GM19438 (cell line): Measurements from ENCODE around the gene HSPG2.
"Not testable (repeated sequence)": the region's sequence is repeated elsewhere in the genome, so short reads cannot be mapped to it uniquely, and the experiment has no call there.

Experiments
- ATAC-seq: cut with Tn5 transposase; IDR thresholded peaks from one replicate; pipeline ENCODE4 v1.9.1; 2021; ENCODE audit warnings: low read depth; ENCODE audit not compliant: unreplicated experiment

HSPG2 gene

DNA sequence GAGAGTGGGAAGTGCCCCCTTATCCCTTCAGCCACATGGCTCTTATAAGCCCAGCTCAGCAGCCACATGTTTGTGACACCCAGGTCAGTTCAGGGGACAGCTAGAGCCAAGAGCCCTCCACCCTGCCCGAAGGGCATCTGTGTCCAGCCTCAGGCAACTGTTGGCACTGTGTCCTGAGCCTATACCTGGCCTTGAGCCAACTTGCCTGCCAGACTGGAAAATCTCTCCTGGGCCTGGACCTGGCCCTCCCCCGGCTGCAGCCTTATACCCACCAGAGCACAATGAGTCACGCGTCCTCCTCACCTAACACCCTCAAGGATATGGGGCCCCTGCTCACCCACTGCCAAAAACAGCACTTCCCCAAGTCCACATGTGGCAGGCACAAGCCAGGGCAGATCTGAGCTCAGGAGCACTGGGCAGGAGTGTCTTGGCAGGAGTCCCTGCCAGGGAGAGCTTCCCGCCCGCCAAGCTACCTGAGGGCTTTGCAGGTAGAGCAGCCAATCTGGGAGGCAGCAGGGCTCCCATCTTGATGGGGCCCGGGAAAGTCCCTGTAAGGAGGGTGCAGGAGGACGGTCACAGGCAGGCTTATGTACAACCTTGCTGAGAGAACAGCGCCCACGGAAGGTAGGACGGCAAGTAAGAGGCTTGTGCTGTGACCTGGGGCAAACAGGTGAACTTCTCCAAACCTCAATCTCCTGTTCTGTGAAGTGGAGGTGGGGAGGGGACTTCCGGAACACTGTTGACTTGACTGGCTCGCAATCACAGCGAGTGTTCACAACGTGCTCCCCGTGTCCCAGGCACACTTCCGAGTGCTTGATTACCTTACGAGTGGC lies 19.8 kb upstream of the HSPG2 start:
- no peak for ATAC-seq

DNA sequence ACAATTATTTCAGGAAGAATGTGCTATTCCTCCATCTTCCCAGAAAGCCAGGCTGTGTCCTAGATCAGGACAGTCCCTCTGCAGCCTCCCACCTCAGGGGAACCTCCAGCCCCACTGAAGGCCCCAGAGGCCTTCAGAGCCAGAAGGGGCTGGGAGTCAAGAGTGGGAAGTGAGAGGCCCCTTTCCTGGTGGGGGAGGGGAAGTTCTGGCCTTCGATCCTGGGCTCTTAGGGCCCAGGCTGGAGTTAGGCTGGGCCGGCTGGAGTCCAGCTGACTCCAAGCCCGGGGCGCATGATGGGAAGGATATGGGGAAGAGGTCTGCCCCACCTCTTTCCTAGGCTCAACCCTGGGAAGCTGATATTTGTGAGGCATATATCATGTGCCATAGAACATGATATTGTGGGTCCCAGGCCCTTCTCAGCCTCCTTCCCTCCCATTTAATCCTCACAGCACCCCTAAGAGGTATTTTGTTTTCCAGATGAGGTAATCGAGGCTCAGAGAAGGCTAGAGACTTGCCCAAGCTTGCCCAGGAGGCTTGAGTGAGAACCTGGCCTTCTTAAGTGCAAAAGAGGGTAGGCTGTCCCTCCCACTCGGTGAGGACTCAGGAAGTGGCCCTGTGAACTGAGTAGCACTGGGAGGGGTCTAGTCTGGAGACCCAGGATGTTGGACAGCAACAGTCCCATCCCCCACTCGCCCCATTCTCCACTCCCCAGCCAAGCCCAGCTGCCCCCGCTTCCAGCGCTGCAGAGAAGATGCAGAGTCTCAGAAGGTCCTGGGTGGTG lies 18.6 kb upstream of the HSPG2 start:
- no peak for ATAC-seq

DNA sequence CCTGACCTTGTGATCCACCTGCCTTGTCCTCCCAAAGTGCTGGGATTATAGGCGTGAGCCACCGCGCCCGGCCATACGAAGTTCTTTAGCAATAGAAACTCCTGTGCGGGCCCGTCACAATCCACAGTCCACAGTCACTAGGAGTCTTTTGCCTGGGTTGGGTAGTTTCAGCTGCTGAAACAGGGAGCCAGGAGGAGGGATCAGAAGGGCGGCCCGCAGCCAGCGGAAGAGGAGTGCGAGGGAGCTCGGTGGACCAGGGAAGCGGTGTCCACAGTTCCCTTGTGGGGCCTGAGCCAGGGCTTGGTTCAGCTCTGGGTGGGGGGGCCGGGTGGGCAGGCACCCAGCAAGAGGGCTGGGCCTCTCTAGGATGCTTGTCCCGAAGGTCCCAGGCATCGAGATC lies 17.9 kb upstream of the HSPG2 start:
- ATAC-seq, result no peak

DNA sequence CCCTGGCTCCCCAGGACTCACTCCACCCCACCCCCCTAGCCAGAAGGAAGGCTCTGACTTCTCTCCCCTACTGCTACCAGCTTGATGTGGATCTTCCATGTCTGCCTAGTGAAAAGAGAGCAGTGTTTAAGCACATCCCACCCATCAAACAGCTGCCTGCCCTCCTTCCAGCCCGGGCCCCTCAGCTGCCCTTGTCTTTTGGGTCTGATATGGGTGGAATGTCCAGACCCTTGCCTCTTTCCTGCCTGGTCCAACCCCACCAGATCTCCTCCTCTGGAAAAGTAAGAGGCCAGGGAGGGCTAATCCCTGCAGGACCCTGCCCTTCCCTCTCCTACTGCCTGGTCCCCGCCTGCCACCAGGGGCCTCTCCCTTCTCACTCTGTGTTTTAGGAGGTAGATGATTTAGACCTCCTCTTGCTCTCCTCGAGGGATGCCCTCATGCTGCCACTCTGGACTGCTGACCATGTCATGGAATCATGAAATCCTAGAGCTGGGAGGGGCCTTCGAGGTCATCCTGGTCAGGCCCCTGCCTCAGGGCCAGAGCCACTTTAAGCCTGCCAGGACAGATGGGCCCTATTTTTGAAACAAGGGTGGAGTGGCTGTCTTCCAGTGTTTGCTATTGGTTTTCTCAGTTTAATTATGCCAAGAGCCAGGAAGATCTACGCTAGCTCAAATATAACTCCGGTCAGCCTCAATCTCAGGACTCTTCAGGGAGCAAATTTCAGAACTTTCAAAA lies 15.8 kb upstream of the HSPG2 start:
- ATAC-seq, result no peak

DNA sequence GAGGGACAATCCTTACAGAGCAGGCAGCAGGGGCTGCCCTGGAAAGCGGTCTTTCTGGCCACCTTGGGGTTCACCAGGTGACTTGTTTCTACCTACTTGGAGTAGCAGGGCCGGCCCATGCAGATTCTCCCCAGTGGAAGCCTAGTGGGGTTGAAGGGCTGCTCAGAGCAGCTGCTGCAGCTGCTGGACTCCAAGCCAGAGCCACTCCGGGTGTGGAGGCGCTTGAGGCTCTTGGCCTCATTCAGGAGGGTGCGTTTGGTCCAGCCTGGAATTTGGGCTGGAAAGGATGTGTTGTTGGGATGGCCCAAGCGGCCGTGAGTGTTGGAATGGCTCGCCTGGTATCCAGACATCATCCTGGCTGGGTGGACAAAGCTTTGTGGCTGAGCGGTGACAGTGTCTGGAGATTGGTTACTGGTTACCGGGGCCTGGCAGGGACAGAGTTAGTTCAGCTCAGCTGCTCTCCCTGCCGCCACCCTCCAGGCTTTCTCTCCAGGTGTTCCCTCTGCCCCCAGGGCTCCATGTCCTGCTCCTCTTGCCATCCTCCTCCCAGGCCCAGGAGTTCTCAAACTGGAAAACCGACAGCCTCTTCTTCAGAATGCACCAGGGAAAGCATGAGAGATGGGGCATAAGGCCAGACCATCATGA lies 14.2 kb upstream of the HSPG2 start:
- ATAC-seq, result no peak

DNA sequence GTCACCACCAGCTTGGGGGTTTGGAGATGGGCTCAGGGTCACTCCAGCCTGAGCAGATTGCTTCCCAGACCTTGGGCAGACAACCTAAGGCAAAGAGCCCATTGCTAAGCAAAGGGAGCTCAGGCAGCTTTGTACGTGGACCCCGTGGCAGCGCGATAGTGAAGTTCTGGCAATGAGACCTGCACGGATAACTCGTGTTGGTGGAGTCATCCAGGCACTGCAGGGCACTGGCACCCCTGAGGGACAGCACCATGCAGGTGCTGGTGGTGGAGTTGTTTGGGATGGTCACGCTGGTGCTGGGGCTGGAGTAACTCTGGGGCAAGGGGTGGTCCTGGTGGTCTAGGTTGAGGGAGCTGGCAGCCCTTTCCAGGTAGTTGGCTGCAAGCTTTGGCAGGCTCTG lies 13.6 kb upstream of the HSPG2 start:
- ATAC-seq, result no peak

DNA sequence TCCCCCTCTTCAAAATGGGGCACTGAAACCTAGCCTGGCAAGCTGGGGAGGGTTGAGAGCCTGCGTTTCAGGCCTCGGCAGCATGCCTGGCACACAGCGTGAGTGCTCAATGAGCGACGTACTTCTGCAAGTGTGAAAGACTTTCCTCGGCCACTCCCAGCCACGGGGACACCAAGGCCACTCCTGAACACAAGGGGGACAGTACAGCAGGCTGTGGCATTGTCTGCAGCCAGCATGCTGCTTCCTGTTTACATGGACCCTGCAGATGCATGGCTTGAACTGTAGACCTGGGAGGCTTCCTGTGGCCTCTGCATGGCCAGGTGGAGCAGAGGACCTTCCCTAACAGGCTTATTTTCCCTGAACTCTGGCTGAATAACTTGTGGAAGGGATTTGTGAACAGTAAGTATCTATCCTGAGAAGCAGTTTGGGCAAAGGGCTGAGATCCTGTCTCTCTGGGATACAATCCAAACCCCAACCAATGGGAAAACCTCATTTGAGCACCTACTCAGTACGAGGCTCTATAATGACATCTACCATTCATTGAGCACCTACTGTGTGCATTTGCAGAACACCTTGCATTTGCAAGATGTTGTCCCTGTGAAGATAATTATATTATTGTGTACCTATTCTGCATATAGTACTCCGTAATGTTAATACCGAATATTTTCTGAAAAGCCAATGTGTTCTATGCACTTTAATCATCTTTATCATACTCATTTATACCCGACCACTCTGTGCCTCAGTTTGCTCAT lies 9.9 kb upstream of the HSPG2 start:
- no peak for ATAC-seq

DNA sequence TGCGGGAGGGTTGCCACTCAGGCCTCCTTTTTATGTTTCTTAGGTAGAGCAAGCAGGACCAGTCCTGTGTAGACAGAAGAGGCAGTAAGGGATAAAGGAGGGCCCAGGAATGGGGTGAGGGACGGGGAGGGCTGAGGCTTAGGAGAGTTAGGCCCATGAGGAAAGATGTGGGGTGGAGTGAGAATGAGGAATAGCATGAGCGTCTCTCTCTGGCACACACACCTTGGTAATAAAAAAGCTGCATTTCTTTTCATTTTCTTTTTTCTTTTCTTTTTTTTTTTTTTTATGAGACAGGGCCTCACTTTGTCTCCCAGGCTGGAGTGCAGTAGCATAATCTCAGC lies 7.6 kb upstream of the HSPG2 start:
- no peak for ATAC-seq

DNA sequence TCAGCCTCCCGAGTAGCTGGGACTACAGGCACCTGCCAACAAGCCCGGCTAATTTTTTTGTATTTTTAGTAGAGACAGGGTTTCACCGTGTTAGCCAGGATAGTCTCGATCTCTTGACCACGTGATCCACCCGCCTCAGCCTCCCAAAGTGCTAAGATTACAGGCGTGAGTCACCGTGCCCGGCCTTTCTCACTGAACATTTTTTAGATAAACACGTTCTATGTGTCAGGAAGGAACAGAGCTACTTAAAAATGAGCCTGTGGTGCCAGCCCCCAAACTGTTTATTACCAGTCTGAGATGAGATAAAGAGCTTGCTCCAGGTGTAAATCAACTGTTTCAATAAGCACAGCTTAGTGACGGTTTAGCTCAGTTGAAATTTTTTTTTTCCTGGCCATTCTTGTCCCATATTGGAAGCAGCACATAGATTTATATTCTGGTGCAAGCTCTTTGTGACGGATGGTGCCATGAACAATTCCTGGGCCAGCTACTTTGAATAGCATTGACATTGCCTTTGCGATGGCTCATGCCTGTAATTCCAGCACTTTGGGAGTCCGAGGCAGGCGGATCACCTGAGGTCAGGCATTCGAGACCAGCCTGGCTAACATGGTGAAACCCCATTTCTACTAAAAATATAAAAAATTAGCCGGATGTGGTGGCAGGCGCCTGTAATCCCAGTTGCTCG lies 6.0 kb upstream of the HSPG2 start:
- ATAC-seq, result not testable (repeated sequence)

DNA sequence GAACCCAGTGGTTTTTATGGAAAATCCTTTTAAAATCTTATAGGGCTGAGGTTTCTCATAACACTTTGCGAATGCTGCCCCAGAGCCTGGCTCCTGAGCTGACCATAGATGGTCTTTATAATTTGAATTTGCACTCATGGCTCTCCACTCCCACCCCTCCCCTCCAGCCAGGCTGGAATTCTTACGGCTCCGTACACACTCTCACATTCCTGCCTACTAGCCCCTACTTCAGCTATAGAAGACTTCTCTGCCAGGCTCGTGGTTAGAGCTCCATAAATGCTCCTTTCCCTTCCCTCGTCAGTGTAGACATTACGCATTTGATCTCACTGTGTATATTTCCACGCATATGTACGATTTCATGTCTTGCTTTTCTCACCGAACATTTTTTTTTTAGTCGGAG lies 5.4 kb upstream of the HSPG2 start:
- ATAC-seq, result no peak

DNA sequence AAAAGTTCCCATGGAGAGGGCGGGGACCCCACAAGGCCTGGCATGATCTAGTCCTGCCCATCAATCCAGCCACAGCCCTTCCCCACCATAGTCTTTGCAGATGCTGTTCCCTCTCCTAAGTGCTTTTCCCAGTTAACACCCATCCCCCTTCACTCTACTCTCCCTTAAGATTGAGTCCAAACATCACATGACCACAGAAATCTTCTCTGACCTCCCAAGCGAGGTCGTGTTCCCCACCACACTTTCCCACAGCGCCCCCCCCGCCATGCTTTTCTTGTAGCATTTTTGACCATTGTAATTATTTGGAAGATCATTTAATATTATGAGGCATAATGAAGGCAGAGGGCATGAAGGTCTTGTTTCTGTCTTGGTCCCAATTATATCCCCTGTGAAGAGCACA lies 4.3 kb upstream of the HSPG2 start:
- ATAC-seq, result no peak

DNA sequence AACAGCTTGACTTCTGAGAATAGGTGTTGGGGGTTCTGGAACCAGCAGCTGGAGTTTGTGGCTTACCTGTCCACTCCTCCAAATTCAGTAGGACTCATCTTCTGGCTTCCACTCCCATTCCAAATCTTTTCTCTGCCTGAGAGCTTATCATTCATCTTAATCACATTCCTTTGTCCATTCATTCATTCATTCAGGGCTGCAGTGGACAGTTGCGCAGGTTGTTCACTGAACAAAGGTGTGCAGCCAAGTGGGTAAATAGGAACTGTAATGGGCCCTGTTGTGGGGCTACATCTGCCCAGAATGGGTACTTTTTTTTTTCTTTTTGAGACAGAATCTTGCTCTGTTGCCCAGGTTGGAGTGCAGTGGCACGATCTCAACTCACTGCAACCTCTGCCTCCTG lies 3.4 kb upstream of the HSPG2 start:
- no peak for ATAC-seq

DNA sequence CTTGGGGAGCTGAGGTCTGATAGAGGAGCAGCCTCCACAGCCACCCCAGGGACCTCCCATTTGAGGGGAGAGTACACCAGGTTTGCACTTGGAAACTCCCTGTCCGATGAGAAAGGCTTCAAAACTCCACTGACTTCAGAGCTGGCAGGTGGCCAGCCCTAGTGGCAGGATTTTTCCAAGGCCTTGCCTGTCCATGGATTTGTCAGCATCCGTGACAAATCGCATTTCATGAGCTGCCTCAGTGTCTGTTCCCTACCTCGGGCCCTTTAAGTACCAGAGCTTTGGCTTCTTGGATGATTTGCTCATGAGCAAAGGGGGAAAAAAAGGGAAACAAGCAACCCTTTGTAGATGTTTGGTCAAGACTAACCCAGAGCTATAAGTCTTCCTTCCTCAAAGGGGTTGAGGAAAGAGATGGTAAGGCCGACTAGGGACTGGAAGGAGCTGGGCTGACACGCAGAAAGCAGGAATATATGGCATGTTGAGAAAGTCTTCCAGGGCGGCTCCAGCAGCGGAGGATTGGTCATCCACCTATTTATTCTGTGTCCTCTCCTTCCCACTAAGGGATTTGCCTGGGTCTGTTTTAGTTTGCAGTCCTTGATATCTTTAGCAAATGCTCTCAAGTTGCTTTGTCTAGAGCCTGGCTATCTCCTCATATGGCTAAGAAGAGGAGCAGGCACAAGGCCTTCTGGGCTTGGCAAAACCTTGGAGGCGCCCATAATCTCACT lies 2.7 kb upstream of the HSPG2 start:
- no peak for ATAC-seq

DNA sequence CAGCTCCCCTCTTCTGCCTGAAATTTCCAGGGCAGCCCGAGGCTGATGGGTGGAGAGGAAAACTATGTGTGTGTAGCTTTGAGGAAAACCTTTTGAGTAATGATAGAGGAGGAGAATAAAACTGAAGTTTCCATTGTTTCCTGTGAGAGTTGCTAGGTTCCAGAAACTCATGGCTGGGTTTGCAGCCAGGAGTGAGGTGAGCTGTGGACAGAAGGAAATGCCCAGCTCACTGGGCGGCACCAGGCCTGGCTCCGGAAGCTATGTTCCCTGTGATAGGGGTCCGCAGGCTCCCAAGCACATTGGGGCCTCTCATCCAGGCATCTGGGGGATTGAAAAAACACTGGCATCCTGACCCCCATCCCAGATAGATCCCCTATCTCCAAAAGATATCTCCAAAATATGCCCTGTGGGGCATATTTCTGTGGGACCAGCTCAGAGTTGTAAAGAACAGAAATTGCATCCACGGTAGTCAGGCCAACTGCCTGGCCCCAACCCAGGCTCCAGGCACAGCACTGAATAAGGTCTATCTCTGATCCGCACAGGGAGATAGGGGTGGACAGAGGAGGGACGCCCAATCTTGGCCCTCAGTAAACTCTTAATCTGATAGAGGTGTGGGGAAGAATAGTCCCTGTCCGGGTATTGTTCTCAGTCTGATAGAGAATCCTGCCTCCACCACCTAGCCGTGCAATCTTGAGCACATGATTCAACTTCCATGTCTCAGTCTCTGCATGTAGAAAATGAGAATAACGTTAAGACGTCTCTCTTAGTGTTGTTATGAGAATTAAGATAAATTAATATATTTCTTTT lies 1.8 kb upstream of the HSPG2 start:
- no peak for ATAC-seq

DNA sequence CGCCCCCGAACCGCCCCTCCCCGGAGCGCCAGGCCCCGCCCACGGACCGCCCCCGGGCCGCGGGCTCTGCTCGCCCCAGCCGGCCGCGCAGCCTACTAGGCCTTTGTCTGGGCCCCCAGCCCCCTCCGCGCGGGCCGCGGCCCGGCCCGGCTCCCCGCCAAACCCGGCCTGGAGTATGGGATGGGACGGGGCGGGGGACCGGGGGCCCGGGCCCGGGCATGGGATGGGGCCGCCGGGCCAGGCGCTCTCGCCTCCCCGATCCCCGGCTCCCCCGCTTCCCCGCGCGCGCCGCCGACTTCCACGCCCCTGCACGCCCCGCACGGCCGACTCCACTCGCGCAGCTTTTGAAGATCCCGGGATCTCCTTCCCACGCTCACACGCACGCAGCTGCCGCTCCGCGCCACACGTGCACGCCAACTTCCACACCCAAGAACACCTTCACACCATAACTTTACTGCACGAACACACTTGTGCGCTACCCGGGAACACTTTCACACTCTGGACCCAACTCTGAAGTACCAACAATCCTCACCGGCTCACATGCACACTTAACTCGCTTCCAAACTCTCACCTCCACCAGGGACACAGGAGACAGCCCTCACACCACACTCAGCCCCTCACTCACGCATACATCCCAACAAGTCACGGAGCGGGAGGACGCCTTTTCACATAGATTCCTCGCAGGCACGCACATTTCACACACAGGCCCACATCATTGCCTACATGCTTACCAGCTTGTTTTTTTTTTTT lies 437 bp upstream of the HSPG2 start:
- ATAC-seq, result no peak

DNA sequence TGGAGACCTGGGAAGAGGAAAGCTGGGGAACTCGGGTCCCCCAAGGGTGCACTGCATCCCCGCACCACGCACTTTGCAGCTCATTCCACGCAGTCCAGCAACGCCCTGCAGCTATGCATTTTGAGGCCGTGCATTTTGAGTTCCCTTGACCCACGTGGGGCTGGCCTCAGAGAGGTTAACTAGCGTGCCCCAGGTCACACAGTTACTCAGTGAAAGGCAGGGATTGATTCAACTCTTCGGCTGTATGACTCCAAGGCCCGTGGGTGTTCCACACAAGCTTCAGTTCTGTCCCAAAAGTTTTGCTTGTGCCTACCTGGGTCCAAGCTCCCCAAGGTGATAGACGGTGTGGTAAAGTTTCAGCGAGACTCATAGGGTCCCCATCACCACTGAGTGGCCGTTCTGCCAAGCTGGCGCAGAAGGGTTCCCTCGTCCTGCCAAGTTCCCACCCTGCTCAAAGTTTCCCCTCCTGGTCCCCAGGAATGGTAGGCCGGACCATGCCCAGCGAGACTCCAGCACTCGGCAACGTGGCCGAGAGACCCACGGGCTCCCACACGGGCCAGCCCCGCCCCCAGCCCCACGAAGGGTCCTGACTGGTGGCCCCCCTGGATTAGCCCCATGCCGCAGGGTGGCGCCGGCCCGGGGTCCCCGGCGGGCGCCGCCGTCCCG lies 611 bp downstream of the HSPG2 start:
- no peak for ATAC-seq

DNA sequence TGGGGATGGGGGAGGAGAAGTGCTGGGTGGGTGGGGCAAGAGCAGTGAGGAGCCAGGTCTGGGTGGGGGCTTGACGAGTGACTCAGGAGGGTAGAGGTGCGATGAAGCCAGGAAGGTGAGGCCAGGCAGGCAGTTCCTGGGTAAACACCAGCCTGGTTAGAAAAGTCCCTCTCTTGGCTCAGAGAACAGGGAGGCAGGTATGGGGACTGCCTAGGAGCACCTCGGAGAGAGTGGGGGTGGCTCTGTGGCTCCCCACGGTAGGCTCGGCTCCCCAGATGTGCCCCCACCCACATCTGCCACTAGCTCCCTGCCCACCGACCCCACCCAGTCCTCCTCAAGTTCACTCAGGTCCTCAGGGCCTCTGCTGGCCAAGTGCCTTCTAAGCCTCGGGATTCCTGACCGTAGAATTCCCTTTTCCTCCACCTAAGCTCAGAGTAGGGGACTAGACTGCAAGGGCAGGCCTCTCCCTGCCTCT lies 1.2 kb downstream of the HSPG2 start:
- no peak for ATAC-seq
